ENCODE data around the gene NHSL2.

DNA sequence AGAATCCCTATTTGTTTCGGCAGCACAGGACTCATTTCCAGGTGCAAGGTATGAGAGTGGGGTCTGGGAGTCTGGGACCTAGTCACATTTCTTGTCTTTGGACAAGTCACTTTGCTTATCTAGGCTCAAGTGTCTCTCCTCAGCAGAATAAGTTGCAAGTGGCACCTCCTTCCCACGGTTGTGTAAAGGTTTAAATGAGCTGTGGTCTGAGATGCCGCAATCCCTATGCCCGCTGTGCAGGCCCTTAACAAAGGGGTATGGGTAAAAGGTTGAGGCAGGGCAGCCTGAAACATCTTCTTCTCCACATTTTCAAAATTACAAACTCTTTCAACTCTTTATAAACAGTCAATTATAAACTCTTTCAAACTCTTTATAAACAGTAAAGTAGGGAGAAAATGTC is 127.4 kb downstream of the NHSL2 start:
- TF ChIP-seq POLR2AphosphoS5 (IDR thresholded peaks at IDR 0.05; ENCODE audit: low read depth, low read length) (no peak), POLR2A (IDR thresholded peaks at IDR 0.05; ENCODE audit: low read depth, low read length) (no peak)
